HepG2 (cell line): ENCODE measurements around the gene KIAA2012. TPM values are rescaled to one million over a fixed set of nuclear protein-coding genes. Genes with fewer than 3 reads are reported as not detected.

Source experiments
- ATAC-seq: fragments of 200-7000 bp; cut with Tn5 transposase; 3 replicates; pipeline ENCODE4 v1.9.1; 2020; ENCODE audit warnings: mild to moderate bottlenecking, moderate library complexity
- BruUV-seq: library from RNA; stranded (reverse); fragments of 400-500 nt; replicated peaks from 2 replicates; lab custom pipeline; 2021; lab: Mats Ljungman, UMichigan
- CTCF ChIA-PET: fragments of 300-600 bp; formaldehyde crosslinking; extraction: SDS; loops from one replicate; lab custom pipeline; 2021; ENCODE audit warnings: low total read pairs, inconsistent platforms, low intra/inter-chr PET ratio; lab: Yijun Ruan, JAX
- POLR2A ChIA-PET: fragments of 350-600 bp; sonication (Branson Sonifier 250); formaldehyde crosslinking; loops from one replicate; lab custom pipeline; 2020; ENCODE audit warnings: antibody characterized with exemption, inconsistent platforms; lab: Yijun Ruan, JAX
- DNase-seq: peaks from one replicate; pipeline ENCODE4 v3.0.0-alpha.2; 2015; ENCODE audit warnings: low spot score
- FAIRE-seq: peaks from 3 replicates; lab custom pipeline; 2011; peaks lifted over from hg19 to GRCh38; lab: Jason Lieb, UNC
- H2AFZ ChIP-seq: one replicate; pipeline ENCODE4 v1.6.1; 2011; ENCODE audit warnings: low read length, inconsistent platforms
- H3K27ac ChIP-seq: fragments of 300-600 bp; 3 replicates; pipeline ENCODE4 v1.8.0; 2011; ENCODE audit warnings: mixed run types, mild to moderate bottlenecking, mixed read lengths, low read length, inconsistent platforms; ENCODE audit not compliant: insufficient read depth; ENCODE audit errors: extremely low read length
- H3K27me3 ChIP-seq, 2 experiments: fragments of 200-600 bp in 1 of 2; 2 replicates in 1 of 2; 3 replicates in 1 of 2; pipeline versions ENCODE4 v1.6.0 to v1.8.0; 2011; ENCODE audit warnings: low read length in 2 of 2, mild to moderate bottlenecking in 2 of 2, moderate library complexity in 2 of 2, inconsistent platforms in 1 of 2; ENCODE audit not compliant: insufficient read depth in 2 of 2, control insufficient read depth in 1 of 2
- H3K36me3 ChIP-seq, 2 experiments: fragments of 200-600 bp in 1 of 2; replicated peaks in 1 of 2; 2 replicates in 1 of 2; 3 replicates in 1 of 2; pipeline versions ENCODE4 v1.5.1 to v1.8.0; 2011; ENCODE audit warnings: low read length in 2 of 2, inconsistent platforms in 1 of 2; ENCODE audit not compliant: insufficient read depth in 2 of 2, control insufficient read depth in 1 of 2
- H3K4me1 ChIP-seq: 2 replicates; pipeline ENCODE4 v1.5.1; 2012; ENCODE audit warnings: low read length, inconsistent platforms; ENCODE audit not compliant: insufficient read depth
- H3K4me2 ChIP-seq: 2 replicates; pipeline ENCODE4 v1.6.0; 2011; ENCODE audit warnings: low read depth, low read length, inconsistent platforms
- H3K4me3 ChIP-seq, 3 experiments: fragments of 200-600 bp in 1 of 3; sonication (generic), shearing (Covaris generic) in 1 of 3; replicated peaks in 1 of 3; 2 replicates each; pipeline ENCODE4 v1.5.1; 2011 to 2016; ENCODE audit warnings: low read length in 3 of 3, inconsistent platforms in 2 of 3, low read depth in 2 of 3, mild to moderate bottlenecking in 2 of 3, control low read depth in 1 of 3, mixed read lengths in 1 of 3; ENCODE audit not compliant: insufficient read depth in 1 of 3
- H3K79me2 ChIP-seq: one replicate; pipeline ENCODE4 v1.6.1; 2011; ENCODE audit warnings: low read length, inconsistent platforms; ENCODE audit not compliant: insufficient read depth
- H3K9ac ChIP-seq: 2 replicates; pipeline ENCODE4 v1.6.0; 2011; ENCODE audit warnings: mild to moderate bottlenecking, low read depth, low read length, inconsistent platforms; ENCODE audit not compliant: insufficient read depth
- H3K9me3 ChIP-seq: 2 replicates; pipeline ENCODE4 v1.5.1; 2012; ENCODE audit warnings: mild to moderate bottlenecking, low read length
- H4K20me1 ChIP-seq: 2 replicates; pipeline ENCODE4 v1.6.0; 2011; ENCODE audit warnings: inconsistent platforms, mild to moderate bottlenecking, low read length, moderate library complexity; ENCODE audit not compliant: insufficient read depth
- EZH2 ChIP-seq: conservative IDR thresholded peaks from 2 replicates; pipeline ENCODE4 v1.6.1; 2012; ENCODE audit warnings: mild to moderate bottlenecking, low read depth, low read length, moderate library complexity
- FOXJ3 ChIP-seq: sonication (generic); formaldehyde crosslinking; IDR thresholded peaks from 2 replicates; pipeline ENCODE4 v1.4.0; 2020; ENCODE audit warnings: missing genetic modification reagents, mild to moderate bottlenecking, borderline replicate concordance
- HMGXB3 ChIP-seq: sonication (generic); formaldehyde crosslinking; IDR thresholded peaks from 2 replicates; pipeline ENCODE4 v1.4.0; 2020; ENCODE audit warnings: missing genetic modification reagents, borderline replicate concordance
- RBAK ChIP-seq: sonication (generic); formaldehyde crosslinking; IDR thresholded peaks from 2 replicates; pipeline ENCODE4 v1.5.1; 2020; ENCODE audit warnings: mild to moderate bottlenecking, missing genetic modification reagents
- RERE ChIP-seq: IDR thresholded peaks from 2 replicates; pipeline ENCODE4 v1.6.1; 2016; ENCODE audit warnings: low read depth, missing genetic modification reagents, missing compliant biosample characterization
- WIZ ChIP-seq: sonication (generic); formaldehyde crosslinking; IDR thresholded peaks from 2 replicates; pipeline ENCODE4 v1.5.1; 2020; ENCODE audit warnings: mild to moderate bottlenecking, missing genetic modification reagents
- ZNF431 ChIP-seq: sonication (generic); formaldehyde crosslinking; IDR thresholded peaks from 2 replicates; pipeline ENCODE4 v1.9.0; 2022; ENCODE audit warnings: missing genetic modification reagents, low read depth, mild to moderate bottlenecking, borderline replicate concordance
- ZNF546 ChIP-seq: sonication (generic); formaldehyde crosslinking; conservative IDR thresholded peaks from 2 replicates; pipeline ENCODE4 v1.8.1; 2023; ENCODE audit warnings: mild to moderate bottlenecking, missing genetic modification reagents
- ZNF672 ChIP-seq: sonication (generic); formaldehyde crosslinking; IDR thresholded peaks from 2 replicates; pipeline ENCODE4 v1.8.1; 2022; ENCODE audit warnings: missing genetic modification reagents
- ZNF800 ChIP-seq: sonication (generic); formaldehyde crosslinking; IDR thresholded peaks from 2 replicates; pipeline ENCODE4 v1.4.0; 2020; ENCODE audit warnings: missing genetic modification reagents
- WGBS: methylation state at CpG from one replicate; pipeline ENCODE4 v1.1.6; 2017; ENCODE audit warnings: low lambda C conversion rate; 5-methylcytosine and 5-hydroxymethylcytosine counted together
- in situ Hi-C: cut with HindIII; loops from 2 replicates; pipeline ENCODE4 v1.10.0; 2017; ENCODE audit warnings: low pct_unique_long_range_greater_than_20kb; ENCODE audit not compliant: extremely low pct_ligation_motif_present
- intact Hi-C: fragments of 100-400 bp; cut with micrococcal nuclease; formaldehyde crosslinking; loops from one replicate; pipeline ENCODE4 v1.10.0; 2022; ENCODE audit not compliant: unreplicated experiment
- polyA plus RNA-seq, 8 experiments: library from polyadenylated mRNA; depleted of rRNA in 3 of 8; stranded (reverse) in 7 of 8; unstranded in 1 of 8; fragments of >200 nt; fragmentation: Illumina TruSeq in 4 of 8; extraction: Trizol in 4 of 8; gene quantifications; 2 replicates each; pipeline versions ENCODE4 v1.2.1 to v1.2.3, GENCODE V29; 2011 to 2016; ENCODE audit warnings: low read depth in 4 of 8, missing spikeins in 1 of 8, mixed read lengths in 1 of 8; ENCODE audit not compliant: insufficient read depth in 1 of 8
- total RNA-seq, 5 experiments: library from RNA; depleted of rRNA; stranded (reverse); fragments of >200 nt; fragmentation: Illumina TruSeq; extraction: Trizol; gene quantifications; 2 replicates each; pipeline ENCODE4 v1.2.3, GENCODE V29; 2016; ENCODE audit warnings: low read depth in 1 of 5

KIAA2012 gene
- total and polyA plus RNA-seq, 2 of the 13 experiments (the other 11 are each of a cell fraction or from before 2014, with no cell fraction given): not detected

- TF ChIP-seq RERE (CRISPR knock-in tag): no peak
These were observed 68.4 kb downstream of the KIAA2012 start (continued) for GRCh38 chr2:202141329-202141947.

GRCh38 chr2:202142540-202142939 lies 69.5 kb downstream of the KIAA2012 start:
- H3K4me3 ChIP-seq: no peak overlapping the region
- intact Hi-C loops: no loop called here
- H2AFZ ChIP-seq: no peak overlapping the region
- H3K27me3 ChIP-seq: peaks cover 4 to 19% of the 10 kb centered on the region in 2 experiments; a peak in 3 of 5 replicates
- no peaks in the 10 kb centered on the region for H4K20me1 ChIP-seq
- no peaks in the 10 kb centered on the region for H3K4me1 ChIP-seq
- DNase-seq: no peak
- no peaks in the 10 kb centered on the region for H3K36me3 ChIP-seq
- ChIA-PET CTCF (no interaction called here), POLR2A (no interaction called here)
- H3K9me3 ChIP-seq: no peaks in the 10 kb centered on the region
- no peak overlapping the region for H3K4me2 ChIP-seq
- in situ Hi-C loops: no loop called here
- no TSS peak for BruUV-seq
- H3K79me2 ChIP-seq: no peaks in the 10 kb centered on the region
- FAIRE-seq: no peak
- no peak overlapping the region for H3K27ac ChIP-seq
- WGBS: 61% methylated on average over 1 of the region's 1 CpG
- H3K9ac ChIP-seq: no peak overlapping the region
- no peak for ATAC-seq
- TF ChIP-seq ZNF800 (CRISPR knock-in tag) (no peak), ZNF431 (CRISPR knock-in tag) (no peak), ZNF546 (CRISPR knock-in tag) (no peak), FOXJ3 (CRISPR knock-in tag) (no peak), EZH2 (no peak), WIZ (CRISPR knock-in tag) (no peak), HMGXB3 (CRISPR knock-in tag) (no peak), RBAK (no peak), ZNF672 (no peak)
